RPMI8226 (cell line): ENCODE results near the gene BCAS3.
"Not testable (repeated sequence)": the region's sequence is repeated elsewhere in the genome, so short reads cannot be mapped to it uniquely, and the experiment has no call there.

ENCODE experiments used
- DNase-seq: peaks from one replicate; pipeline ENCODE4 v3.0.0-alpha.2; 2015

Gene BCAS3

GRCh38 chr17:60888812-60889709 lies 211.4 kb downstream of the BCAS3 start:
- no peak for DNase-seq

GRCh38 chr17:60891149-60891548 lies 213.5 kb downstream of the BCAS3 start:
- no peak for DNase-seq

- no peak for DNase-seq
Observed at GRCh38 chr17:60893475-60893874, 215.8 kb downstream of the BCAS3 start.

- DNase-seq = no peak
Observed at GRCh38 chr17:60896996-60897395, 219.3 kb downstream of the BCAS3 start.

GRCh38 chr17:60899115-60899514 lies 221.5 kb downstream of the BCAS3 start:
- no peak for DNase-seq

- no peak for DNase-seq
Observed at GRCh38 chr17:60900688-60901087, 223.0 kb downstream of the BCAS3 start.

- no peak for DNase-seq
Observed at GRCh38 chr17:60901242-60901641, 223.6 kb downstream of the BCAS3 start.

GRCh38 chr17:60901806-60902205 lies 224.2 kb downstream of the BCAS3 start:
- no peak for DNase-seq

- no peak for DNase-seq
Observed at GRCh38 chr17:60902399-60902798, 224.7 kb downstream of the BCAS3 start.

- no peak for DNase-seq
Observed at GRCh38 chr17:60904582-60904981, 226.9 kb downstream of the BCAS3 start.

GRCh38 chr17:60905709-60906108 lies 228.1 kb downstream of the BCAS3 start:
- no peak for DNase-seq

GRCh38 chr17:60908324-60908723 lies 230.7 kb downstream of the BCAS3 start:
- no peak for DNase-seq

- DNase-seq = no peak
Observed at GRCh38 chr17:60909405-60909804, 231.8 kb downstream of the BCAS3 start.

GRCh38 chr17:60910415-60910814 lies 232.8 kb downstream of the BCAS3 start:
- no peak for DNase-seq

- DNase-seq = no peak
Observed at GRCh38 chr17:60914078-60914477, 236.4 kb downstream of the BCAS3 start.

- no peak for DNase-seq
Observed at GRCh38 chr17:60916043-60916442, 238.4 kb downstream of the BCAS3 start.

GRCh38 chr17:60920107-60920506 lies 242.5 kb downstream of the BCAS3 start:
- no peak for DNase-seq

- DNase-seq = no peak
Observed at GRCh38 chr17:60923000-60923399, 245.3 kb downstream of the BCAS3 start.

GRCh38 chr17:60926466-60927183 lies 249.0 kb downstream of the BCAS3 start:
- no peak for DNase-seq

- no peak for DNase-seq
Observed at GRCh38 chr17:60933739-60934138, 256.1 kb downstream of the BCAS3 start.

- DNase-seq = no peak
Observed at GRCh38 chr17:60934723-60935122, 257.1 kb downstream of the BCAS3 start.

- not testable (repeated sequence) for DNase-seq
Observed at GRCh38 chr17:60935991-60936390, 258.3 kb downstream of the BCAS3 start.

GRCh38 chr17:60939318-60939717 lies 261.7 kb downstream of the BCAS3 start:
- DNase-seq = no peak

GRCh38 chr17:60941028-60941427 lies 263.4 kb downstream of the BCAS3 start:
- DNase-seq = no peak
